ENCODE results near the gene GK.
A peak's percentile ranks its signal among the peaks of the same experiment; 100 is the strongest.
"Not testable (repeated sequence)": the region's sequence is repeated elsewhere in the genome, so short reads cannot be mapped to it uniquely, and the experiment has no call there.

GK gene

GRCh38 chrX:30637874-30638815, 15.1 kb upstream of the GK start:
- H3K4me3 ChIP-seq (ENCODE audit: low read depth, low read length) = no peak overlapping the region

GRCh38 chrX:30639702-30640101, 13.5 kb upstream of the GK start:
- H3K4me3 ChIP-seq (ENCODE audit: low read depth, low read length) = not testable (repeated sequence)

More at GRCh38 chrX:30637874-30638815, 15.1 kb upstream of the GK start:
- no peak for TF ChIP-seq CTCF (IDR thresholded peaks at IDR 0.05; ENCODE audit: low read depth, low read length)

- H3K4me3 ChIP-seq (ENCODE audit: low read depth, low read length) = no peak overlapping the region
- TF ChIP-seq CTCF (IDR thresholded peaks at IDR 0.05; ENCODE audit: low read depth, low read length) = no peak
Observed at GRCh38 chrX:30642642-30643041, 10.6 kb upstream of the GK start.

- no peak for TF ChIP-seq CTCF (IDR thresholded peaks at IDR 0.05; ENCODE audit: low read depth, low read length)
- H3K4me3 ChIP-seq (ENCODE audit: low read depth, low read length) = no peak overlapping the region
Observed at GRCh38 chrX:30643313-30643821, 9.9 kb upstream of the GK start.

- H3K4me3 ChIP-seq (ENCODE audit: low read depth, low read length) = no peak overlapping the region
- no peak for TF ChIP-seq CTCF (IDR thresholded peaks at IDR 0.05; ENCODE audit: low read depth, low read length)
Observed at GRCh38 chrX:30649859-30650258, 3.4 kb upstream of the GK start.

- TF ChIP-seq CTCF (IDR thresholded peaks at IDR 0.05; ENCODE audit: low read depth, low read length) = no peak
- peak overlapping the region; percentile 74 for H3K4me3 ChIP-seq (ENCODE audit: low read depth, low read length)
Observed at GRCh38 chrX:30652527-30653414, 452 bp upstream of the GK start.

- H3K4me3 ChIP-seq (ENCODE audit: low read depth, low read length) = peak overlapping the region; percentile 74
Observed at GRCh38 chrX:30654386-30654785, 1.2 kb downstream of the GK start.
